ENCODE results near the gene CCNF.

Gene CCNF

GRCh38 chr16:2495041-2495440 lies 65.8 kb downstream of the CCNF start:
- no peak for ATAC-seq
- TF ChIP-seq ARNTL (CRISPR knock-in tag; IDR thresholded peaks at IDR 0.05; ENCODE audit: borderline replicate concordance, low read depth) (no peak), RARB (CRISPR knock-in tag; IDR thresholded peaks at IDR 0.05) (no peak), ZC3H10 (CRISPR knock-in tag; IDR thresholded peaks at IDR 0.05) (no peak), ZNF70 (CRISPR knock-in tag; IDR thresholded peaks at IDR 0.05) (no peak), ESRRG (CRISPR knock-in tag; IDR thresholded peaks at IDR 0.05) (no peak), TCF4 (CRISPR knock-in tag; IDR thresholded peaks at IDR 0.05; ENCODE audit: borderline replicate concordance) (no peak), ZNF8 (CRISPR knock-in tag; IDR thresholded peaks at IDR 0.05) (no peak), POU6F1 (CRISPR knock-in tag; IDR thresholded peaks at IDR 0.05; ENCODE audit: borderline replicate concordance, low read depth) (no peak), CSDC2 (CRISPR knock-in tag; IDR thresholded peaks at IDR 0.05) (no peak), BACH2 (CRISPR knock-in tag; IDR thresholded peaks at IDR 0.05; ENCODE audit: borderline replicate concordance) (no peak), ZFP30 (CRISPR knock-in tag; IDR thresholded peaks at IDR 0.05) (no peak), CSRNP3 (CRISPR knock-in tag; IDR thresholded peaks at IDR 0.05) (no peak), ZFP3 (CRISPR knock-in tag; IDR thresholded peaks at IDR 0.05) (no peak), OSR1 (CRISPR knock-in tag; IDR thresholded peaks at IDR 0.05) (no peak), ZNF565 (CRISPR knock-in tag; conservative IDR thresholded peaks at IDR 0.05; ENCODE audit: low read depth) (no peak), PPARA (CRISPR knock-in tag; IDR thresholded peaks at IDR 0.05; ENCODE audit: borderline replicate concordance) (no peak)
- TF ChIP-seq, protein P1, sequence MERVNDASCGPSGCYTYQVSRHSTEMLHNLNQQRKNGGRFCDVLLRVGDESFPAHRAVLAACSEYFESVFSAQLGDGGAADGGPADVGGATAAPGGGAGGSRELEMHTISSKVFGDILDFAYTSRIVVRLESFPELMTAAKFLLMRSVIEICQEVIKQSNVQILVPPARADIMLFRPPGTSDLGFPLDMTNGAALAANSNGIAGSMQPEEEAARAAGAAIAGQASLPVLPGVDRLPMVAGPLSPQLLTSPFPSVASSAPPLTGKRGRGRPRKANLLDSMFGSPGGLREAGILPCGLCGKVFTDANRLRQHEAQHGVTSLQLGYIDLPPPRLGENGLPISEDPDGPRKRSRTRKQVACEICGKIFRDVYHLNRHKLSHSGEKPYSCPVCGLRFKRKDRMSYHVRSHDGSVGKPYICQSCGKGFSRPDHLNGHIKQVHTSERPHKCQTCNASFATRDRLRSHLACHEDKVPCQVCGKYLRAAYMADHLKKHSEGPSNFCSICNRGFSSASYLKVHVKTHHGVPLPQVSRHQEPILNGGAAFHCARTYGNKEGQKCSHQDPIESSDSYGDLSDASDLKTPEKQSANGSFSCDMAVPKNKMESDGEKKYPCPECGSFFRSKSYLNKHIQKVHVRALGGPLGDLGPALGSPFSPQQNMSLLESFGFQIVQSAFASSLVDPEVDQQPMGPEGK (CRISPR knock-in tag; IDR thresholded peaks at IDR 0.05; ENCODE audit: borderline replicate concordance) = no peak
- TF ChIP-seq, protein P2, sequence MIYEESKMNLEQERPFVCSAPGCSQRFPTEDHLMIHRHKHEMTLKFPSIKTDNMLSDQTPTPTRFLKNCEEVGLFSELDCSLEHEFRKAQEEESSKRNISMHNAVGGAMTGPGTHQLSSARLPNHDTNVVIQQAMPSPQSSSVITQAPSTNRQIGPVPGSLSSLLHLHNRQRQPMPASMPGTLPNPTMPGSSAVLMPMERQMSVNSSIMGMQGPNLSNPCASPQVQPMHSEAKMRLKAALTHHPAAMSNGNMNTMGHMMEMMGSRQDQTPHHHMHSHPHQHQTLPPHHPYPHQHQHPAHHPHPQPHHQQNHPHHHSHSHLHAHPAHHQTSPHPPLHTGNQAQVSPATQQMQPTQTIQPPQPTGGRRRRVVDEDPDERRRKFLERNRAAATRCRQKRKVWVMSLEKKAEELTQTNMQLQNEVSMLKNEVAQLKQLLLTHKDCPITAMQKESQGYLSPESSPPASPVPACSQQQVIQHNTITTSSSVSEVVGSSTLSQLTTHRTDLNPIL (CRISPR knock-in tag; IDR thresholded peaks at IDR 0.05; ENCODE audit: low read depth) = no peak

- ATAC-seq = no peak
- TF ChIP-seq, protein P1 (CRISPR knock-in tag; IDR thresholded peaks at IDR 0.05; ENCODE audit: borderline replicate concordance) = no peak
- TF ChIP-seq ZNF70 (CRISPR knock-in tag; IDR thresholded peaks at IDR 0.05) (no peak), ARNTL (CRISPR knock-in tag; IDR thresholded peaks at IDR 0.05; ENCODE audit: borderline replicate concordance, low read depth) (no peak), CSDC2 (CRISPR knock-in tag; IDR thresholded peaks at IDR 0.05) (no peak), TCF4 (CRISPR knock-in tag; IDR thresholded peaks at IDR 0.05; ENCODE audit: borderline replicate concordance) (no peak), SNAI2 (CRISPR knock-in tag; IDR thresholded peaks at IDR 0.05) (no peak), GLIS3 (CRISPR knock-in tag; IDR thresholded peaks at IDR 0.05) (no peak), CSRNP3 (CRISPR knock-in tag; IDR thresholded peaks at IDR 0.05) (no peak), POU6F1 (CRISPR knock-in tag; IDR thresholded peaks at IDR 0.05; ENCODE audit: borderline replicate concordance, low read depth) (no peak), BACH2 (CRISPR knock-in tag; IDR thresholded peaks at IDR 0.05; ENCODE audit: borderline replicate concordance) (no peak), PPARA (CRISPR knock-in tag; IDR thresholded peaks at IDR 0.05; ENCODE audit: borderline replicate concordance) (no peak), ZFP30 (CRISPR knock-in tag; IDR thresholded peaks at IDR 0.05) (no peak), TOX (CRISPR knock-in tag; IDR thresholded peaks at IDR 0.05; ENCODE audit: borderline replicate concordance) (no peak)
- TF ChIP-seq, protein P3, sequence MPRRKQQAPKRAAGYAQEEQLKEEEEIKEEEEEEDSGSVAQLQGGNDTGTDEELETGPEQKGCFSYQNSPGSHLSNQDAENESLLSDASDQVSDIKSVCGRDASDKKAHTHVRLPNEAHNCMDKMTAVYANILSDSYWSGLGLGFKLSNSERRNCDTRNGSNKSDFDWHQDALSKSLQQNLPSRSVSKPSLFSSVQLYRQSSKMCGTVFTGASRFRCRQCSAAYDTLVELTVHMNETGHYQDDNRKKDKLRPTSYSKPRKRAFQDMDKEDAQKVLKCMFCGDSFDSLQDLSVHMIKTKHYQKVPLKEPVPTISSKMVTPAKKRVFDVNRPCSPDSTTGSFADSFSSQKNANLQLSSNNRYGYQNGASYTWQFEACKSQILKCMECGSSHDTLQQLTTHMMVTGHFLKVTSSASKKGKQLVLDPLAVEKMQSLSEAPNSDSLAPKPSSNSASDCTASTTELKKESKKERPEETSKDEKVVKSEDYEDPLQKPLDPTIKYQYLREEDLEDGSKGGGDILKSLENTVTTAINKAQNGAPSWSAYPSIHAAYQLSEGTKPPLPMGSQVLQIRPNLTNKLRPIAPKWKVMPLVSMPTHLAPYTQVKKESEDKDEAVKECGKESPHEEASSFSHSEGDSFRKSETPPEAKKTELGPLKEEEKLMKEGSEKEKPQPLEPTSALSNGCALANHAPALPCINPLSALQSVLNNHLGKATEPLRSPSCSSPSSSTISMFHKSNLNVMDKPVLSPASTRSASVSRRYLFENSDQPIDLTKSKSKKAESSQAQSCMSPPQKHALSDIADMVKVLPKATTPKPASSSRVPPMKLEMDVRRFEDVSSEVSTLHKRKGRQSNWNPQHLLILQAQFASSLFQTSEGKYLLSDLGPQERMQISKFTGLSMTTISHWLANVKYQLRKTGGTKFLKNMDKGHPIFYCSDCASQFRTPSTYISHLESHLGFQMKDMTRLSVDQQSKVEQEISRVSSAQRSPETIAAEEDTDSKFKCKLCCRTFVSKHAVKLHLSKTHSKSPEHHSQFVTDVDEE (CRISPR knock-in tag; IDR thresholded peaks at IDR 0.05) = no peak
These were observed 67.2 kb downstream of the CCNF start for GRCh38 chr16:2496223-2497115.

Data from SK-N-SH treated with all-trans-retinoic acid at 6 μM for 48 hours (cell line).